T-helper 2 cell treated with Interferon-gamma antibody and Interleukin-4, amounts not matched to agents 5 μg/mL and 100 μg/mL, for 36 hours (primary cell): ENCODE results near the gene VASP.

Source experiments
- DNase-seq: peaks from one replicate; pipeline ENCODE4 v3.0.0; 2021; ENCODE audit warnings: low spot score
- H3K27ac Mint-ChIP-seq: one replicate; pipeline ENCODE4 v1.8.0; 2021; ENCODE audit warnings: mild to moderate bottlenecking, mixed read lengths
- H3K27me3 Mint-ChIP-seq: one replicate; pipeline ENCODE4 v1.8.0; 2021; ENCODE audit warnings: low read depth, mixed read lengths
- H3K36me3 Mint-ChIP-seq: one replicate; pipeline ENCODE4 v1.8.0; 2021; ENCODE audit warnings: low read depth, mixed read lengths
- H3K4me1 Mint-ChIP-seq: one replicate; pipeline ENCODE4 v1.8.0; 2021; ENCODE audit warnings: low read depth, mixed read lengths
- H3K4me3 Mint-ChIP-seq: one replicate; pipeline ENCODE4 v1.8.0; 2022; ENCODE audit warnings: mild to moderate bottlenecking, moderate library complexity, mixed read lengths
- H3K9me3 Mint-ChIP-seq: one replicate; pipeline ENCODE4 v1.8.0; 2021; ENCODE audit warnings: mixed read lengths

The VASP gene

GRCh38 chr19:45523642-45524256 lies 16.5 kb downstream of the VASP start:
- Mint-ChIP-seq H3K36me3 (peaks cover 44% of the 10 kb centered on the region), H3K4me3 (no peak overlapping the region)

GRCh38 chr19:45524575-45525129 lies 17.4 kb downstream of the VASP start:
- Mint-ChIP-seq H3K27me3 (no peaks in the 10 kb centered on the region), H3K27ac (no peak overlapping the region), H3K4me1 (peaks cover 13% of the 10 kb centered on the region), H3K9me3 (no peaks in the 10 kb centered on the region), H3K4me3 (no peak overlapping the region), H3K36me3 (peaks cover 44% of the 10 kb centered on the region)
- no peak for DNase-seq

More at GRCh38 chr19:45523642-45524256, 16.5 kb downstream of the VASP start:
- peak; percentile 72 for DNase-seq
- no peaks in the 10 kb centered on the region for H3K9me3 Mint-ChIP-seq
- peaks cover 13% of the 10 kb centered on the region for H3K4me1 Mint-ChIP-seq
- no peak overlapping the region for H3K27ac Mint-ChIP-seq
- no peaks in the 10 kb centered on the region for H3K27me3 Mint-ChIP-seq

- Mint-ChIP-seq H3K36me3 (peaks cover 39% of the 10 kb centered on the region), H3K27ac (no peak overlapping the region), H3K27me3 (no peaks in the 10 kb centered on the region), H3K4me3 (no peak overlapping the region), H3K4me1 (peaks cover 13% of the 10 kb centered on the region), H3K9me3 (peaks cover under 1% of the 10 kb centered on the region)
- DNase-seq: no peak
Measured at GRCh38 chr19:45526143-45526542, 18.9 kb downstream of the VASP start.

- H3K27me3 Mint-ChIP-seq: no peaks in the 10 kb centered on the region
- H3K4me1 Mint-ChIP-seq: peaks cover 13% of the 10 kb centered on the region
- no peak overlapping the region for H3K27ac Mint-ChIP-seq
- H3K9me3 Mint-ChIP-seq: peaks cover 9% of the 10 kb centered on the region
- peaks cover 40% of the 10 kb centered on the region for H3K36me3 Mint-ChIP-seq
- H3K4me3 Mint-ChIP-seq: no peak overlapping the region
- DNase-seq: no peak
Measured at GRCh38 chr19:45526971-45527370, 19.7 kb downstream of the VASP start.

GRCh38 chr19:45527731-45528130 lies 20.5 kb downstream of the VASP start:
- Mint-ChIP-seq H3K36me3 (peaks cover 42% of the 10 kb centered on the region), H3K4me3 (no peak overlapping the region), H3K27me3 (no peaks in the 10 kb centered on the region), H3K9me3 (peaks cover 9% of the 10 kb centered on the region), H3K4me1 (peaks cover 13% of the 10 kb centered on the region), H3K27ac (no peak overlapping the region)
- no peak for DNase-seq

- H3K27ac Mint-ChIP-seq: peak overlapping the region; percentile 22
- H3K27me3 Mint-ChIP-seq: no peaks in the 10 kb centered on the region
- peaks cover 41% of the 10 kb centered on the region for H3K36me3 Mint-ChIP-seq
- no peak for DNase-seq
- peaks cover 9% of the 10 kb centered on the region for H3K9me3 Mint-ChIP-seq
- H3K4me1 Mint-ChIP-seq: peaks cover 12% of the 10 kb centered on the region
- H3K4me3 Mint-ChIP-seq: no peak overlapping the region
Measured at GRCh38 chr19:45528149-45528743, 21.0 kb downstream of the VASP start.

GRCh38 chr19:45528744-45529419 lies 21.6 kb downstream of the VASP start:
- Mint-ChIP-seq H3K27ac (no peak overlapping the region), H3K4me1 (peaks cover 7% of the 10 kb centered on the region), H3K9me3 (peaks cover 9% of the 10 kb centered on the region), H3K36me3 (peaks cover 34% of the 10 kb centered on the region), H3K4me3 (no peak overlapping the region), H3K27me3 (no peaks in the 10 kb centered on the region)
- no peak for DNase-seq

- H3K27ac Mint-ChIP-seq: no peak overlapping the region
Measured at GRCh38 chr19:45529420-45529785, 22.1 kb downstream of the VASP start.

GRCh38 chr19:45531349-45531748 lies 24.1 kb downstream of the VASP start:
- H3K9me3 Mint-ChIP-seq: peaks cover 9% of the 10 kb centered on the region
- H3K4me3 Mint-ChIP-seq: no peak overlapping the region
- H3K27me3 Mint-ChIP-seq: no peaks in the 10 kb centered on the region
- peaks cover 22% of the 10 kb centered on the region for H3K36me3 Mint-ChIP-seq
- H3K27ac Mint-ChIP-seq: no peak overlapping the region
- H3K4me1 Mint-ChIP-seq: peaks cover 6% of the 10 kb centered on the region
- DNase-seq: no peak

More at GRCh38 chr19:45529420-45529785, 22.1 kb downstream of the VASP start:
- Mint-ChIP-seq H3K4me1 (peaks cover 6% of the 10 kb centered on the region), H3K36me3 (peaks cover 30% of the 10 kb centered on the region), H3K9me3 (peaks cover 9% of the 10 kb centered on the region), H3K27me3 (no peaks in the 10 kb centered on the region), H3K4me3 (no peak overlapping the region)
- DNase-seq: no peak

- DNase-seq: no peak
- Mint-ChIP-seq H3K27me3 (no peaks in the 10 kb centered on the region), H3K27ac (no peak overlapping the region), H3K4me1 (peaks cover 5% of the 10 kb centered on the region), H3K36me3 (peaks cover 4% of the 10 kb centered on the region), H3K9me3 (peaks cover 9% of the 10 kb centered on the region), H3K4me3 (no peak overlapping the region)
Measured at GRCh38 chr19:45539459-45539858, 32.2 kb downstream of the VASP start.

GRCh38 chr19:45542234-45542668 lies 35.0 kb downstream of the VASP start:
- peaks cover 5% of the 10 kb centered on the region for H3K4me1 Mint-ChIP-seq
- peaks cover 9% of the 10 kb centered on the region for H3K9me3 Mint-ChIP-seq
- H3K27me3 Mint-ChIP-seq: no peaks in the 10 kb centered on the region
- peaks cover 4% of the 10 kb centered on the region for H3K36me3 Mint-ChIP-seq
- DNase-seq: no peak
- H3K27ac Mint-ChIP-seq: no peak overlapping the region
- no peak overlapping the region for H3K4me3 Mint-ChIP-seq

- no peak overlapping the region for H3K27ac Mint-ChIP-seq
Measured at GRCh38 chr19:45547211-45547770, 40.0 kb downstream of the VASP start.

GRCh38 chr19:45547965-45548609 lies 40.8 kb downstream of the VASP start:
- H3K9me3 Mint-ChIP-seq: no peaks in the 10 kb centered on the region
- peaks cover 2% of the 10 kb centered on the region for H3K36me3 Mint-ChIP-seq
- no peak overlapping the region for H3K27ac Mint-ChIP-seq
- no peaks in the 10 kb centered on the region for H3K27me3 Mint-ChIP-seq
- no peak for DNase-seq
- H3K4me1 Mint-ChIP-seq: peaks cover 5% of the 10 kb centered on the region
- no peak overlapping the region for H3K4me3 Mint-ChIP-seq

More at GRCh38 chr19:45547211-45547770, 40.0 kb downstream of the VASP start:
- Mint-ChIP-seq H3K4me3 (no peak overlapping the region), H3K36me3 (peaks cover 2% of the 10 kb centered on the region), H3K4me1 (peaks cover 5% of the 10 kb centered on the region), H3K27me3 (no peaks in the 10 kb centered on the region), H3K9me3 (no peaks in the 10 kb centered on the region)
- DNase-seq: no peak
